Cardiac septum (tissue), 1 donor: ENCODE measurements around the gene ZNF398. TPM values are rescaled to one million over a fixed set of nuclear protein-coding genes. Genes with fewer than 3 reads are reported as not detected.
"Not testable (repeated sequence)": the region's sequence is repeated elsewhere in the genome, so short reads cannot be mapped to it uniquely, and the experiment has no call there.

ENCODE experiments used
- DNase-seq: peaks from one replicate; pipeline ENCODE4 v3.0.0-alpha.2; 2020; ENCODE audit warnings: low spot score
- intact Hi-C: fragments of 100-400 bp; cut with DNase I; formaldehyde crosslinking; loops from one replicate; pipeline ENCODE4 v1.14.0; 2022
- long read RNA-seq: library from polyadenylated mRNA; unstranded; transcript quantifications from one replicate; pipeline ENCODE4 v2.0.0, GENCODE V29; 2021
- total RNA-seq: library from RNA; stranded (reverse); fragmentation: NEBNext Ultra II Directional; extraction: Animal tissue kit (Norgen Biotek cat#: 25700); gene quantifications from one replicate; pipeline ENCODE4 v1.2.1, GENCODE V29; 2021
- donor health status: DM: no; HTN: no; CAD: no.

Gene ZNF398
- 7.4 TPM for total RNA-seq
- long read RNA-seq, partial matches to known transcripts = 7 of 14 reads
- long read RNA-seq, other reads (novel, unspliced or antisense) = 5 of 14 reads

GRCh38 chr7:149147072-149147751, at the start of gene ZNF398:
Gene ZNF398 (plus strand): TSS chr7:149147453. CDS start chr7:149147743, 290 bp downstream.
- intact Hi-C loops = loop anchor here (1.0 to 5.0 kb wide), 3 partner anchors 21 to 55 kb away; partner anchors contain the start of genes ZNF282, ZNF425 and ZNF786
- peak; percentile 90 for DNase-seq

- peak; percentile 69 for DNase-seq
- intact Hi-C loops = no loop called here
These were observed 48.2 kb upstream of the ZNF398 start for GRCh38 chr7:149099058-149099457.

GRCh38 chr7:149100821-149101220, 46.4 kb upstream of the ZNF398 start:
- intact Hi-C loops = no loop called here
- DNase-seq = no peak

- intact Hi-C loops = no loop called here
- DNase-seq = peak; percentile 9
These were observed 44.6 kb upstream of the ZNF398 start for GRCh38 chr7:149102666-149103065.

GRCh38 chr7:149103424-149103823, 43.8 kb upstream of the ZNF398 start:
- no peak for DNase-seq
- intact Hi-C loops = no loop called here

- intact Hi-C loops = no loop called here
- DNase-seq = peak; percentile 62
These were observed 43.0 kb upstream of the ZNF398 start for GRCh38 chr7:149104214-149104613.

- intact Hi-C loops = no loop called here
- no peak for DNase-seq
These were observed 42.5 kb upstream of the ZNF398 start for GRCh38 chr7:149104749-149105148.

GRCh38 chr7:149109969-149110368, 37.3 kb upstream of the ZNF398 start:
- intact Hi-C loops = no loop called here

GRCh38 chr7:149125189-149125862, 21.9 kb upstream of the ZNF398 start:
- DNase-seq = no peak
- intact Hi-C loops = no loop called here

More at GRCh38 chr7:149109969-149110368, 37.3 kb upstream of the ZNF398 start:
- no peak for DNase-seq

GRCh38 chr7:149125863-149126661, 21.2 kb upstream of the ZNF398 start, which contains the start of gene ZNF425:
Gene ZNF425 (minus strand): TSS chr7:149126324. CDS start chr7:149126213, 111 bp downstream.
- peak; percentile 95 for DNase-seq
- intact Hi-C loops = loop anchor here (1.0 to 2.0 kb wide), 3 partner anchors 21 to 61 kb away; partner anchors contain the start of gene ZNF398

- peak; percentile 79 for DNase-seq
- intact Hi-C loops = loop anchor here (1.0 to 2.0 kb wide), 3 partner anchors 21 to 62 kb away; partner anchors contain the start of gene ZNF398
These were observed 20.5 kb upstream of the ZNF398 start for GRCh38 chr7:149126662-149127266.

GRCh38 chr7:149130572-149131198, 16.6 kb upstream of the ZNF398 start:
- intact Hi-C loops = no loop called here
- no peak for DNase-seq

GRCh38 chr7:149133028-149133710, 14.1 kb upstream of the ZNF398 start:
- DNase-seq = no peak
- intact Hi-C loops = no loop called here

GRCh38 chr7:149136118-149136517, 11.1 kb upstream of the ZNF398 start:
- intact Hi-C loops = no loop called here
- no peak for DNase-seq

GRCh38 chr7:149140831-149141230, 6.4 kb upstream of the ZNF398 start:
- intact Hi-C loops = no loop called here
- no peak for DNase-seq

- intact Hi-C loops = no loop called here
These were observed 5.4 kb upstream of the ZNF398 start for GRCh38 chr7:149141893-149142292.

GRCh38 chr7:149144436-149144922, 2.8 kb upstream of the ZNF398 start:
- DNase-seq, intact Hi-C loops: not testable (repeated sequence)

More at GRCh38 chr7:149141893-149142292, 5.4 kb upstream of the ZNF398 start:
- DNase-seq = no peak
